HCT116 (cell line): Measurements from ENCODE around the gene WNK4. TPM values are rescaled to one million over a fixed set of nuclear protein-coding genes. Genes with fewer than 3 reads are reported as not detected.

Experiments
- ATAC-seq: fragments of 200-7000 bp; cut with Tn5 transposase; 2 replicates; pipeline ENCODE4 v1.9.1; 2020; ENCODE audit warnings: mild to moderate bottlenecking, moderate library complexity
- BruUV-seq: library from RNA; stranded (reverse); fragments of 400-500 nt; replicated peaks from 2 replicates; lab custom pipeline; 2021; lab: Mats Ljungman, UMichigan
- CTCF ChIA-PET: fragments of 300-600 bp; sonication (Branson Sonifier 250); formaldehyde crosslinking; loops from one replicate; lab custom pipeline; 2021; ENCODE audit warnings: antibody characterized with exemption; lab: Charles Lee
- POLR2A ChIA-PET: fragments of 300-600, 350-600 bp; sonication (Branson Sonifier 250); formaldehyde crosslinking; loops from one replicate; lab custom pipeline; 2021; ENCODE audit warnings: antibody characterized with exemption; lab: Charles Lee
- RAD21 ChIA-PET, 2 experiments: fragments of 300-600 bp; sonication (Branson Sonifier 250); formaldehyde crosslinking; loops; one replicate each; lab custom pipeline; 2023; ENCODE audit warnings: low total read pairs in 2 of 2; ENCODE audit not compliant: uncharacterized antibody in 2 of 2, unreplicated experiment in 2 of 2, low non-redundant PET in 1 of 2; lab: Charles Lee
- DNase-seq: peaks from one replicate; pipeline ENCODE4 v3.0.0-alpha.2; 2010; ENCODE audit warnings: low read depth, low spot score
- H2AFZ ChIP-seq: fragments of 200-600 bp; shearing (Covaris generic), sonication (generic); 2 replicates; pipeline ENCODE4 v1.6.1; 2017; ENCODE audit warnings: low read depth, mixed run types, mixed read lengths, antibody characterized with exemption, low read length; ENCODE audit not compliant: poor library complexity, severe bottlenecking
- H3K27ac ChIP-seq: 2 replicates; pipeline ENCODE4 v1.5.1; 2012; ENCODE audit warnings: low read depth, low read length
- H3K27me3 ChIP-seq: fragments of 200-600 bp; sonication (generic); 2 replicates; pipeline ENCODE4 v1.6.1; 2016; ENCODE audit warnings: mixed run types, low read length, mixed read lengths; ENCODE audit not compliant: insufficient read depth
- H3K36me3 ChIP-seq, 2 experiments: fragments of 200-500 bp in 1 of 2; fragments of 200-600 bp in 1 of 2; sonication (Bioruptor generic) in 1 of 2; sonication (generic) in 1 of 2; 2 replicates each; pipeline versions ENCODE4 v1.5.1 to v1.6.1; 2014 to 2016; ENCODE audit warnings: low read length in 2 of 2, inconsistent platforms in 1 of 2, mixed read lengths in 1 of 2, mixed run types in 1 of 2; ENCODE audit not compliant: insufficient read depth in 2 of 2, control insufficient read depth in 1 of 2
- H3K4me1 ChIP-seq, 2 experiments: fragments of 200-600 bp in 1 of 2; sonication (generic) in 1 of 2; 2 replicates each; pipeline versions ENCODE4 v1.5.1 to v1.6.1; 2012 to 2017; ENCODE audit warnings: low read length in 2 of 2, inconsistent platforms in 1 of 2, mild to moderate bottlenecking in 1 of 2, mixed read lengths in 1 of 2, mixed run types in 1 of 2, moderate library complexity in 1 of 2; ENCODE audit not compliant: insufficient read depth in 2 of 2, control insufficient read depth in 1 of 2
- H3K4me2 ChIP-seq: fragments of 200-600 bp; sonication (generic); 2 replicates; pipeline ENCODE4 v1.6.1; 2017; ENCODE audit warnings: mixed run types, low read length, mixed read lengths
- H3K4me3 ChIP-seq, 2 experiments: fragments of 200-600 bp in 1 of 2; sonication (generic) in 1 of 2; replicated peaks in 1 of 2; 2 replicates each; pipeline ENCODE4 v1.5.1; 2011 to 2016; ENCODE audit warnings: low read length in 2 of 2, control low read depth in 1 of 2, low read depth in 1 of 2, mild to moderate bottlenecking in 1 of 2, mixed read lengths in 1 of 2, mixed run types in 1 of 2
- H3K79me2 ChIP-seq: fragments of 200-600 bp; sonication (generic); 2 replicates; pipeline ENCODE4 v1.6.1; 2017; ENCODE audit warnings: mild to moderate bottlenecking, mixed run types, low read length, moderate library complexity, mixed read lengths; ENCODE audit not compliant: insufficient read depth
- H3K9ac ChIP-seq: fragments of 200-600 bp; sonication (generic); 2 replicates; pipeline ENCODE4 v1.6.1; 2016; ENCODE audit warnings: low read length, mixed read lengths
- H3K9me2 ChIP-seq: fragments of 200-600 bp; sonication (generic), shearing (Covaris generic); 2 replicates; pipeline ENCODE4 v1.6.1; 2017; ENCODE audit warnings: mixed run types, mild to moderate bottlenecking, moderate library complexity; ENCODE audit not compliant: insufficient read depth
- H3K9me3 ChIP-seq, 2 experiments: fragments of 200-500 bp in 1 of 2; fragments of 200-600 bp in 1 of 2; sonication (Bioruptor generic) in 1 of 2; sonication (generic) in 1 of 2; 2 replicates each; pipeline ENCODE4 v1.6.1; 2014 to 2017; ENCODE audit warnings: low read length in 2 of 2, mixed read lengths in 2 of 2, inconsistent platforms in 1 of 2, low read depth in 1 of 2, mild to moderate bottlenecking in 1 of 2, mixed run types in 1 of 2, moderate library complexity in 1 of 2; ENCODE audit not compliant: control insufficient read depth in 1 of 2, insufficient read depth in 1 of 2
- H4K20me1 ChIP-seq: fragments of 200-600 bp; sonication (generic), shearing (Covaris generic); 2 replicates; pipeline ENCODE4 v1.6.1; 2017; ENCODE audit warnings: mixed run types, mild to moderate bottlenecking, moderate library complexity; ENCODE audit not compliant: insufficient read depth
- CBX3 ChIP-seq: IDR thresholded peaks from 2 replicates; pipeline ENCODE4 v1.6.1; 2012; ENCODE audit warnings: low read depth
- ELF1 ChIP-seq: IDR thresholded peaks from 2 replicates; pipeline ENCODE4 v1.6.1; 2012; ENCODE audit warnings: low read depth, borderline replicate concordance
- POLR2A ChIP-seq: IDR thresholded peaks from 2 replicates; pipeline ENCODE4 v1.7.0; 2011; ENCODE audit warnings: borderline replicate concordance; ENCODE audit not compliant: insufficient read depth, insufficient read length; ENCODE audit errors: extremely low read depth
- POLR2AphosphoS5 ChIP-seq: IDR thresholded peaks from 2 replicates; pipeline ENCODE4 v1.6.1; 2011; ENCODE audit warnings: mild to moderate bottlenecking, low read depth, low read length, moderate library complexity
- RAD21 ChIP-seq: IDR thresholded peaks from 2 replicates; pipeline ENCODE4 v1.6.1; 2012; ENCODE audit warnings: low read depth, mild to moderate bottlenecking
- SIN3A ChIP-seq: IDR thresholded peaks from 2 replicates; pipeline ENCODE4 v1.6.1; 2012; ENCODE audit warnings: low read depth
- SP1 ChIP-seq: IDR thresholded peaks from 2 replicates; pipeline ENCODE4 v1.6.1; 2012; ENCODE audit warnings: low read depth
- TCF7L2 ChIP-seq: IDR thresholded peaks from 2 replicates; pipeline ENCODE4 v1.7.0; 2011; ENCODE audit warnings: borderline replicate concordance, inconsistent platforms; ENCODE audit not compliant: insufficient read depth, insufficient read length; ENCODE audit errors: extremely low read depth
- YY1 ChIP-seq: IDR thresholded peaks from 2 replicates; pipeline ENCODE4 v1.6.1; 2011; ENCODE audit warnings: low read length, low read depth, moderate library complexity, mild to moderate bottlenecking; ENCODE audit not compliant: insufficient replicate concordance; ENCODE audit errors: extremely low read depth
- ZNF274 ChIP-seq: fragments of 200-500 bp; sonication (Bioruptor generic); IDR thresholded peaks from 2 replicates; pipeline ENCODE4 v1.6.1; 2014; ENCODE audit warnings: mild to moderate bottlenecking, low read depth, low read length, inconsistent platforms
- intact Hi-C: fragments of 100-400 bp; cut with micrococcal nuclease; formaldehyde crosslinking; loops from 2 replicates; pipeline ENCODE4 v1.10.0; 2022
- total RNA-seq: library from RNA; stranded (reverse); gene quantifications from one replicate; pipeline ENCODE4 v1.2.1, GENCODE V29; 2021; ENCODE audit not compliant: unreplicated experiment

The WNK4 gene
- total RNA-seq, 1 experiment from 2014 or later: 4.5 TPM

- ChIA-PET RAD21 (no interaction called here), POLR2A (no interaction called here), CTCF (interaction anchor here (1.7 kb wide), 1 partner anchor 9 kb away, joined by 16 read pairs; no protein-coding TSS in a partner anchor)
- no peak for TF ChIP-seq SIN3A
- TF ChIP-seq CBX3: no peak
- no peak for TF ChIP-seq TCF7L2
- TF ChIP-seq RAD21: no peak
- ATAC-seq: no peak
- Histone ChIP-seq H3K79me2 (no peaks in the 10 kb centered on the region), H3K27me3 (no peaks in the 10 kb centered on the region), H2AFZ (no peak overlapping the region), H3K4me3 (no peak overlapping the region), H3K9me2 (no peaks in the 10 kb centered on the region), H3K9me3 (no peaks in the 10 kb centered on the region), H3K4me1 (no peaks in the 10 kb centered on the region), H4K20me1 (no peaks in the 10 kb centered on the region), H3K27ac (no peak overlapping the region), H3K36me3 (no peaks in the 10 kb centered on the region), H3K4me2 (no peak overlapping the region), H3K9ac (no peak overlapping the region)
- BruUV-seq: no TSS peak
- intact Hi-C loops: no loop called here
- DNase-seq: no peak
These were observed 25.6 kb upstream of the WNK4 start for GRCh38 chr17:42754782-42755181.

- no peak overlapping the region for H2AFZ ChIP-seq
- no peaks in the 10 kb centered on the region for H3K9me2 ChIP-seq
- H4K20me1 ChIP-seq: no peaks in the 10 kb centered on the region
- ChIA-PET RAD21 (no interaction called here), CTCF (interaction anchor here (1.3 kb wide), 1 partner anchor 10 kb away, joined by 4 read pairs; no protein-coding TSS in a partner anchor)
- no peak overlapping the region for H3K4me2 ChIP-seq
- H3K9ac ChIP-seq: no peak overlapping the region
- peaks cover 0 to 8% of the 10 kb centered on the region in 2 experiments; a peak in 3 of 4 replicates for H3K4me1 ChIP-seq
- intact Hi-C loops: no loop called here
- no peak overlapping the region for H3K27ac ChIP-seq
- no peak for ATAC-seq
- TF ChIP-seq TCF7L2 (no peak), YY1 (no peak), RAD21 (no peak), ZNF274 (no peak), POLR2A (no peak), ELF1 (no peak), POLR2AphosphoS5 (no peak), SP1 (no peak)
- TF ChIP-seq, all 23 proteins: peak for 0
- DNase-seq: no peak
- Histone ChIP-seq H3K9me3 (no peaks in the 10 kb centered on the region), H3K4me3 (no peak overlapping the region), H3K27me3 (no peaks in the 10 kb centered on the region), H3K79me2 (no peaks in the 10 kb centered on the region), H3K36me3 (no peaks in the 10 kb centered on the region)
- BruUV-seq: no TSS peak
- POLR2A ChIA-PET: no interaction called here
These were observed 20.3 kb upstream of the WNK4 start for GRCh38 chr17:42759982-42760651.
